Esophagus squamous epithelium (tissue), 4 donors: ENCODE data around the gene SLC25A4.

Source experiments
- POLR2A ChIP-seq, 4 donors: fragments of 450-650 bp; IDR thresholded peaks; one replicate each; pipeline ENCODE4 v1.6.1; 2017; ENCODE audit warnings: antibody characterized with exemption in 4 of 4, mild to moderate bottlenecking in 4 of 4, moderate library complexity in 3 of 4
- TF ChIP-seq, protein P1 (sequence below), 6 experiments: fragments of 450-650 bp in 4 of 6; fragments of 200-600 bp in 2 of 6; sonication (generic) in 2 of 6; IDR thresholded peaks; one replicate each; pipeline ENCODE4 v1.5.1; 2016 to 2019; ENCODE audit warnings: antibody characterized with exemption in 6 of 6, mild to moderate bottlenecking in 4 of 6, moderate library complexity in 4 of 6

DNA sequence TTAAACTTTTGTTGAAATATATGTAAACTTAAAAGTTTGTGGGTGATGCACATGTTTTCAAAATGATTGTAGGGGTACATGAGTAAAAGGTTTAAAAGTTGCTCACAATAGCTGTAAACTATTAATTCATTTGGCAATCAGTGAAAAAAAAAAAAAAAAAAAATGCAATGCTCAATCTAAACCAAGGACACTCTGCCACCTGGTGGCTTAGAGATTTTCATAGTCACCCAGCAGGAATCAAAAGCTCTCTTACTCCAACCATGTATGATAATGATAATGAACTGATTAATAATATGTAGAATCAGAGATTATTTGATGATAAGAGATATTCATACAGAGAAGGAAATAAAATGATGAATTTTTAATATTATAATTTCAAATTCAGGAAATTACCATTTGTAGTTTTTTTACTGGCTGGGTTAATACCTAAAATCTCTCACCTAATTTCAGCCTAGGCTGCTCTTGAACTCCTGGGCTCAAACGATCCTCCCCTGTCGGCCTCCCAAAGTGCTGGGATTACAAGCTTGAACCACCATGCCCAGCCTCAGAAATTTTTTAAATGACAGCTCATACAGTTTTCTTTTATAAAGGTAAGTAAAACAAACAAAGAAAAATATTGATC is 46.9 kb upstream of the SLC25A4 start:
- TF ChIP-seq, protein P1, sequence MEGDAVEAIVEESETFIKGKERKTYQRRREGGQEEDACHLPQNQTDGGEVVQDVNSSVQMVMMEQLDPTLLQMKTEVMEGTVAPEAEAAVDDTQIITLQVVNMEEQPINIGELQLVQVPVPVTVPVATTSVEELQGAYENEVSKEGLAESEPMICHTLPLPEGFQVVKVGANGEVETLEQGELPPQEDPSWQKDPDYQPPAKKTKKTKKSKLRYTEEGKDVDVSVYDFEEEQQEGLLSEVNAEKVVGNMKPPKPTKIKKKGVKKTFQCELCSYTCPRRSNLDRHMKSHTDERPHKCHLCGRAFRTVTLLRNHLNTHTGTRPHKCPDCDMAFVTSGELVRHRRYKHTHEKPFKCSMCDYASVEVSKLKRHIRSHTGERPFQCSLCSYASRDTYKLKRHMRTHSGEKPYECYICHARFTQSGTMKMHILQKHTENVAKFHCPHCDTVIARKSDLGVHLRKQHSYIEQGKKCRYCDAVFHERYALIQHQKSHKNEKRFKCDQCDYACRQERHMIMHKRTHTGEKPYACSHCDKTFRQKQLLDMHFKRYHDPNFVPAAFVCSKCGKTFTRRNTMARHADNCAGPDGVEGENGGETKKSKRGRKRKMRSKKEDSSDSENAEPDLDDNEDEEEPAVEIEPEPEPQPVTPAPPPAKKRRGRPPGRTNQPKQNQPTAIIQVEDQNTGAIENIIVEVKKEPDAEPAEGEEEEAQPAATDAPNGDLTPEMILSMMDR (IDR thresholded peaks at IDR 0.05): peak in 5 of 6 experiments; percentile 26 to 62 (median 55)
- no peak for TF ChIP-seq POLR2A (IDR thresholded peaks at IDR 0.05)
